Activated naive CD4-positive, alpha-beta T cell treated with anti-CD3 and anti-CD28 coated beads, Interleukin-2, amount 10 ng/mL, durations not matched to agents 7 days and 5 days (primary cell): ENCODE data around the gene TMEM217.

Experiments used
- CTCF ChIA-PET: fragments of 350-600 bp; sonication (Branson Sonifier 250); formaldehyde crosslinking; loops from one replicate; lab custom pipeline; 2021; ENCODE audit warnings: antibody characterized with exemption; lab: Charles Lee
- DNase-seq: peaks from one replicate; pipeline ENCODE4 v3.0.0-alpha.2; 2020
- H3K27ac Mint-ChIP-seq: one replicate; pipeline ENCODE4 v1.8.0; 2021; ENCODE audit warnings: mild to moderate bottlenecking, moderate library complexity, mixed read lengths
- H3K27me3 Mint-ChIP-seq: one replicate; pipeline ENCODE4 v1.8.0; 2021; ENCODE audit warnings: mild to moderate bottlenecking, mixed read lengths
- H3K36me3 Mint-ChIP-seq: one replicate; pipeline ENCODE4 v1.8.0; 2021; ENCODE audit warnings: mixed read lengths
- H3K4me1 Mint-ChIP-seq: one replicate; pipeline ENCODE4 v1.8.0; 2021; ENCODE audit warnings: mixed read lengths
- H3K4me3 Mint-ChIP-seq: one replicate; pipeline ENCODE4 v1.8.0; 2021; ENCODE audit warnings: mild to moderate bottlenecking, moderate library complexity, mixed read lengths
- H3K9me3 Mint-ChIP-seq: one replicate; pipeline ENCODE4 v1.8.0; 2021; ENCODE audit warnings: mixed read lengths

The TMEM217 gene

DNA sequence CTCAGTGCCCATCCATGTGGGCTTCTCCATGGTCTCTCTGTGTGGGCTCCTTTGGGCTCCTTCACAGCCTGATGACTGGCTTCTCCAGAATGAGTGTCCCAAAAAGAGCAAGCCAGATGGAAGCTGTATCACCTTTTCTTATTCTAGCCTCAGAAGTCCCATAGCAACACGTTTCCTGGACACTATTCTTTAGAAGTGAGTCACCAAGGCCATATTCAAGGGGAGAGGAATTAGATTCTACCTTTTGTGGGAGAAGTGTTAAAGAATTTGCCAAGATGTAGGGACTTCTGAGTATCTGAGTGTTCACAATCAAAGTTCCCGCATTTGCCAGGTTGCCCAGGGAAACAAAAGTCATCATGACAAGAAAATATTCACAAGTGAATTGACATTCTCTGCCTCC lies 21.0 kb downstream of the TMEM217 start:
- H3K27me3 Mint-ChIP-seq = peaks cover 7% of the 10 kb centered on the region
- CTCF ChIA-PET = interaction anchor here (1.0 kb wide), 1 partner anchor 77 kb away, joined by 3 read pairs; no protein-coding TSS in a partner anchor
- no peak overlapping the region for H3K4me3 Mint-ChIP-seq
- H3K4me1 Mint-ChIP-seq = peaks cover 16% of the 10 kb centered on the region
- DNase-seq = no peak
- H3K36me3 Mint-ChIP-seq = no peaks in the 10 kb centered on the region
- no peak overlapping the region for H3K27ac Mint-ChIP-seq
- no peaks in the 10 kb centered on the region for H3K9me3 Mint-ChIP-seq

DNA sequence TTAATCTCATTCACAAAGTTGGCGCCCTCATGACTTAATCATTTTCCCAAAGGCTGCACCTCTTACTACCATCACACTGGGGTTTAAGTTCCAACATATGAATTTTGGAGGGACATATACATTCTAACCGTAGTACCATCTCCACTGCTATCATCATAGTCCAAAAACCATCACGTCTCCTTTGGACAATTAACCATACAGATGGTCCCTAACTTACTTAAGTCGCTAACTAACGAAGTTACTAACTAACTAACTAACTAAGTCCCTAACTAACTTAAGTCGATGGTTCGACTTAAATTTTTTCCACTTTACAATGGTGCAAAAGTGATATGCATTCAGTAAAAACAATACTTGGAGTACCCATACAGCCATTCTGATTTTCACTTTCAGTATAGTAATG lies 24.4 kb downstream of the TMEM217 start:
- Mint-ChIP-seq H3K27me3 (peaks cover 7% of the 10 kb centered on the region), H3K4me3 (no peak overlapping the region), H3K27ac (no peak overlapping the region), H3K36me3 (no peaks in the 10 kb centered on the region), H3K4me1 (peaks cover 3% of the 10 kb centered on the region), H3K9me3 (no peaks in the 10 kb centered on the region)
- CTCF ChIA-PET = no interaction called here
- no peak for DNase-seq

DNA sequence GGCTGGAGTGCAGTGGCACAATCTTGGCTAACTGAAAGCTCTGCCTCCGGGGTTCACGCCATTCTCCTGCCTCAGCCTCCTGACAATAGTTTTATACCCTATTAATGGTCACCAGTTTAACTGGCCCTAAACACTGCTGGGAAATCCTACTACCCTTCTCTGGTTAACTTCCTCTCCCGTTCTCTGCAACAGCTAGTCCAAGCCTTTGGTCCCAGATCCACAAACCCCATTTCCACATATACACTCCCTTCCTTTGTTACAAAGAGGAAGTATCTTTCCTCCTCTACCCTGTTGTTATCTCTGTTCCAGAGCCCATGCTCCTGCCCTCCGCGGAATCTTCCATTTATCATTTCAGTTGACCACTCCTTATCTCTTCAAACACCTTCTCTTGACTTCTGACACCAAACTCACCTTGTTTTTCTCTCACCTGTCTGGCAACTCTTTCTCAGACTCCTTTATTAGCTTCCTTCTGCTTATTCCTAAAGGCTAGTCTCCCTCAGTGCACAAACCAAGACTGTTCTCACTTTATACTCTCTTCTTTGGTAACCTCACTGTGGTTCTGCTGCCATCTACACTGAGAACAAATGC lies 25.4 kb downstream of the TMEM217 start:
- peaks cover 7% of the 10 kb centered on the region for H3K27me3 Mint-ChIP-seq
- CTCF ChIA-PET = no interaction called here
- H3K27ac Mint-ChIP-seq = no peak overlapping the region

DNA sequence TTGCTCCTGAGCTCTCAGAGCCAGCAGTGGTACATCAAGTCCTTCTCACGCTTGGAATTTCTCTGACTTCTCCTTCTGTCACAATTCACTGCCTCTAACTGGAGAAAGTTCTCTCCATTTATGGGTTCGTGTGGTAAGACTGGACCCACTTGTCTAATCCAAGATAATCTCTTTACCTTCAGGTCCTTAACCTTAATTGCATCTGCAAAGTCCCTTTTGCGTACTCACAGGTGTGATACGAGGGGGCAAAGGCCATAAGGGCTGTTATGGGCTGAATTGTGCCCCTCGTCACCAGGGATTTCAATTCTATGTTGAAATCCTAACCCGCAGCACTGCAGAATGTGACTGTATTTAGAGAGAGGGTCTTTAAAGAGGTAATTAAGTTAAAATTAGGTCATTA lies 27.8 kb downstream of the TMEM217 start:
- Mint-ChIP-seq H3K27ac (no peak overlapping the region), H3K4me3 (no peak overlapping the region), H3K9me3 (no peaks in the 10 kb centered on the region), H3K36me3 (no peaks in the 10 kb centered on the region), H3K27me3 (peaks cover 7% of the 10 kb centered on the region), H3K4me1 (no peaks in the 10 kb centered on the region)
- CTCF ChIA-PET = no interaction called here
- no peak for DNase-seq

More for the DNA sequence above, 25.4 kb downstream of the TMEM217 start:
- H3K4me3 Mint-ChIP-seq = no peak overlapping the region
- no peaks in the 10 kb centered on the region for H3K9me3 Mint-ChIP-seq
- DNase-seq = no peak
- no peaks in the 10 kb centered on the region for H3K4me1 Mint-ChIP-seq
- no peaks in the 10 kb centered on the region for H3K36me3 Mint-ChIP-seq

DNA sequence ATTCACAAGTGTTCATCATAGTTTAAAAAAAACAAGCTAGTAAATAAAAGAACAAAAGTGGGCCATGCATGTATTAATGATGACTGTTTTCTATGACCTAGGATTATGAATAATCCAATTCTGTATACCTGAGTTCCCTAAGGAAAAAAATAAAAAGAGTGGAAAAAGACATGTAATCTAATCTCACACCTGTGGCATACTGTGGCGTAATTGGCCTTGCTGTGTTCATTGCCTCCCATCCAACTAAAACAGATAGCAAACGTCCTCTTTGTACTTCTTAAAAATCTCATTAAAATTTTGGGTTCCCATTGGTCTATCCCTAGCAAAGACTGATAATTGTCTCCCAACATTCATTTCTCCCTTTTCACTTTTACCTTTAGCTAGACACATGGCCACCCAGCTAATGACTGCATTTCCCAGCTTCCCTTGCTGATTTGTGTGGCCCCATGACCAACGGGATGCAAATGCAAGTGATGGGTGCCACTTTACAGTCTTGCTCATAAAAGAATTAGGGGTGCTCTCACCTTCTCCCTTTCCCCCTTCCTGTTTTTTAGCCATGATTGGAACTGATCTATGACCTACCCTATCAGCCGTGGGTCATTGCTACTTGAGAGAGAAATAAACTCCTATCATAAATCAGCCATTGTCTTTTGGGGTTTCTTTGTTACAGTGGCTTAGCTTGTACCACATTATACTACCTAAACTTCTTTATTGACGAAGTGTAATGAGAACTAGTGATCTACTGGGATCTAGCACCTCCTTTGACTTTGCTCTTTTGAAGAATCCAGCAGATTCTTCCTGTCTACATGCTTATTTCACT lies 32.4 kb downstream of the TMEM217 start:
- Mint-ChIP-seq H3K27me3 (no peaks in the 10 kb centered on the region), H3K4me3 (no peak overlapping the region), H3K36me3 (peaks cover 3% of the 10 kb centered on the region), H3K4me1 (peaks cover 19% of the 10 kb centered on the region), H3K9me3 (no peaks in the 10 kb centered on the region), H3K27ac (no peak overlapping the region)
- no peak for DNase-seq
- CTCF ChIA-PET = interaction anchor here (0.9 to 1.1 kb wide), 2 partner anchors 10 to 90 kb away, joined by 3 read pairs; no protein-coding TSS in a partner anchor

DNA sequence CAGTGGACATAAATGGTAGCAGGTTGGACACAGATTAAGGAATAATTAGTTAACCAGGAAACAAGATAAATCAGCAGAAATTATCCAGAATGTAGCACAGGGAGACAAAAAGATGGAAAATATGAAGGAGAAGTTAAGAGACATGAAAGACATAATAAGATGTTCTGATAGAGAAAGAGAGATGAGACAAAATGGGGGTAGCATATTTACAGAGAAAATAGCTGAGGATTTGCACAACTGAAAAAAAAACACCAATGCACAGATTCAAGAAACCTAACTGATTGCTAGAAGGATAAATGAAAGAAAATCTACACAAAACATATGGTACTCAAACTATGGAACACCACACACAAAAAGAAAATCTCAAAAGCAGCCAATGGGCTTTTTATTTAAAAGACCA lies 35.0 kb downstream of the TMEM217 start:
- Mint-ChIP-seq H3K36me3 (peaks cover 3% of the 10 kb centered on the region), H3K27ac (peak overlapping the region; percentile 35), H3K27me3 (no peaks in the 10 kb centered on the region), H3K9me3 (no peaks in the 10 kb centered on the region), H3K4me3 (peak overlapping the region; percentile 76), H3K4me1 (peaks cover 31% of the 10 kb centered on the region)
- CTCF ChIA-PET = interaction anchor here (0.7 to 4.7 kb wide), 9 partner anchors 13 to 205 kb away, joined by 3 to 18 read pairs (median 4); no protein-coding TSS in a partner anchor
- DNase-seq = no peak

DNA sequence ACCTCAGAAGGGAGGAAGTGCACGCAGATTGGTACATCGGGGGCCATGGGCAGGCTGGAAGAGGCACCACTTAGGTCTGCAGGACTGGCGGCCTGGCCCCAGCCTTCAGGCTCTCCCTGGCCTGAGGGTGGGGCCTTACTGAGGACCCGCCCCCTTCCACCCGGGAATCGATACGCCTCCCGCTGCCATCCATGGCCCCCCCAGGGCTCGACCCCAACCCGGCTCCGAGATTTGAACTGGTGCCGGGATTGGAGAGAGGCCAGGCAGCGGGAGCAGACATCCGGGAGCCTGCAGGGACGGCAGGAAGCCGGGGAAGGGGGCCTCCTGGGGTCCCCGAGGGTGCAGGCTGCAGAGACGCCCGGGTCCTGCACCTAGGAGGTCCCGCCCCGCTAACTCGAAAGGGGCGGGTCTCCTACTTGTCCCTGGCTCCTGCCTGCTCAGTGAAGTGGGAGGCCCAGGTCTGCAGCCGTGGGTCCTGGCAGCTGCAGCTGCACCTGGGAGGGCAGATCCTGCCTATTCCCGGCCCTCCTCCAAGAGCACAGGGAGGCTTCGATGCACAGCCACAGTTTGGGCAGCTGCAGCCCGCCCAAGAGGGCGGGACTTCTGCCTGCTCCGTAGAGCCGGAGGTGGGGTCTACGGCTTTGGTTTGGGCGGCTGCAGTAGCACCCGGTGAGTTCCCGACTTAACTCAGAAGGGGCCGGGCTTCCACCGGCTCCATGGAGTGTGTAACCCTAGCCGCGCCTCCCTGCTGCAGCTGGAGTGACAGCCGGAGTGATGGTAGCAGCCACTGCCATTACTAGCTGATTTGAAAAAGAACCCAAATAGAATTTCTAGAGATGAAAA lies 35.6 kb downstream of the TMEM217 start:
- H3K36me3 Mint-ChIP-seq = peaks cover 3% of the 10 kb centered on the region
- DNase-seq = peak; percentile 88
- CTCF ChIA-PET = interaction anchor here (0.7 to 4.7 kb wide), 12 partner anchors 10 to 205 kb away, joined by 3 to 18 read pairs (median 4); no protein-coding TSS in a partner anchor
- no peaks in the 10 kb centered on the region for H3K27me3 Mint-ChIP-seq
- H3K27ac Mint-ChIP-seq = peak overlapping the region; percentile 77
- H3K9me3 Mint-ChIP-seq = no peaks in the 10 kb centered on the region
- peaks cover 31% of the 10 kb centered on the region for H3K4me1 Mint-ChIP-seq
- H3K4me3 Mint-ChIP-seq = peak overlapping the region; percentile 76

DNA sequence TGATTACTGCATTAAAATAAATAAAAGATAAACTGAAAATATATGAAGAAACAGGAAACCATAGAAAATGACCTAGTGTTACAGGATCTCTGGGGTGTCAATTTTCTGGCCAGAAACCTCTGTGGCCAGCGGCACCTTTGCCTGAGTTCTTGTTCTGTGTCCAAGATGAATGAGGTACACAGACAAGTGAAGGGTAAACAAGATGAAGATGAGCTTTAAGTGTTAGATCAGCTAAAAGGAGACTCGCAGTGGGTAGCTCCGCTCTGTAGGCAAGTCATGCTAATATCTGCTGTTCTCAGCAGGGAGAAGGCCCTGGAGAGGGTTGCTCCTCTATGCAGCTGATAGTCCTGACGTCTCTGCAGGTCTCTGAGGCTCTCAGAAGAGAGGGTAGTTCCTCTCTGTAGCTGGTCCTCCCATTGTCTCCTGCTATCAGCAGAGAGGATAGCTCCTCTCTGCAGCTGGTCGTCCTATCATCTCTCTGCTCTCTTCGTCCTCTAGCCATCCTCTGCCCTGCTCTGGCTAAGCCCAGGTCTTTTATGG lies 36.3 kb downstream of the TMEM217 start:
- Mint-ChIP-seq H3K27me3 (no peaks in the 10 kb centered on the region), H3K4me1 (peaks cover 31% of the 10 kb centered on the region), H3K36me3 (peaks cover 3% of the 10 kb centered on the region), H3K27ac (peak overlapping the region; percentile 77), H3K4me3 (peak overlapping the region; percentile 76), H3K9me3 (no peaks in the 10 kb centered on the region)
- CTCF ChIA-PET = interaction anchor here (0.9 to 4.7 kb wide), 7 partner anchors 9 to 203 kb away, joined by 3 to 18 read pairs (median 4); no protein-coding TSS in a partner anchor
- DNase-seq = no peak

DNA sequence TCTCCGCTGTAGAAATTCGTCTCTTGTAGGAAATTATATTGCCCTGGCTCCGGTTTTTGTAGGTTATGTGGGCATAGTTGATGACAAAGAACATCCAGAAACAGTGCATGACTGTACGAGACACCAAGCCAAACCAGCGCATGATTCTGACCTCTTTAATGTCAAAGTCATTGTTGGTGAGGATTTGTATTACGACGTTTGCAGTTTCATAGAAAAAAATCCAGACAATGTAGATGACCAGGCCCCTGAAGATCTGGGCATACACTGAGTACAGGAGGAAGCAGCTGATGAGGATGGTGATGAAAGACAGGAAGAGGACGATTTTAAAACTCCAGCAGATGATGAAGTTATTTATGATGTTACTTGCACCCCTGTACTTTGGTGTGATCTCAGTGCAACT lies 39.4 kb downstream of the TMEM217 start:
- Mint-ChIP-seq H3K4me3 (no peak overlapping the region), H3K27me3 (no peaks in the 10 kb centered on the region), H3K27ac (no peak overlapping the region), H3K36me3 (peaks cover 3% of the 10 kb centered on the region), H3K4me1 (peaks cover 33% of the 10 kb centered on the region), H3K9me3 (no peaks in the 10 kb centered on the region)
- DNase-seq = no peak
- CTCF ChIA-PET = interaction anchor here (1.0 kb wide), 1 partner anchor 453 kb away, joined by 3 read pairs; no protein-coding TSS in a partner anchor

DNA sequence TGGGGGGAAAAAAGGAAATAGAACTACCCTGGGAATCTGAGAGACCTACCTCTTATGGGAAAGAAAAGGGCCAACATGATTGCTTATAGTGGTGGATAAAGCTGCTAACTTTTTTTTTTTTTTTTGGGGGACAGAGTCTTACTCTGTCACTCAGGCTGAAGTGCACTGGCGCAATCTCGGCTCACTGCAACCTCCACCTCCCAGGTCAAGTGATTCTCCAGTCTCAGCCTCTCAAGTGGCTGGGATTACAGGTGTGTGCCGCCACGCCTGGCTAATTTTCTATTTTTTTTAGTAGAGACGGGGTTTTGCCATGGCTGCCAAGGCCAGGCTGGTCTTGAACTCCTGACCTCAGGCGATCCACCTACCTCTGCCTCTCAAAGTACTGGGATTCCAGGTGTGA lies 39.9 kb downstream of the TMEM217 start:
- CTCF ChIA-PET = interaction anchor here (0.7 to 19.8 kb wide), 2 partner anchors 30 to 193 kb away, joined by 3 to 697 read pairs; no protein-coding TSS in a partner anchor

DNA sequence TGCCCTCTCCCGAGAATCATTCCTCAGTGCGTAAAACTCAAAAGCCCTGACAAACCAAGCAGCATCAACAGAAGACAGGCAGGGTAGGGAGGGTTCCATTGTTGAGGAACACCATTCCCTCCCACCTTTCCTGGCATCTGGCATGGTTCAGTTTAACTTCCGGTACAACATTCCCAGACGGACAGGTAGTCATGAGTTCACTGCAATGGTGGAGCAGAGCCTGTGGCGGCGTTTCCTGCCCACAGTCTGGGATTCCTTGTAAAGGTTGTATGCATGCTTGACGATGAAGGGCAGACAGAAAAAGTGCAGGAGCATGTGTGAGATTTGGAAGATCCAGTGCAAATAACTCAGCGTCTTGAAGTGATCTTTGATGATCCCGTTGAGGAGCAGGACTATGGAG lies 45.7 kb downstream of the TMEM217 start:
- DNase-seq = no peak
- Mint-ChIP-seq H3K27ac (no peak overlapping the region), H3K36me3 (peaks cover 4% of the 10 kb centered on the region), H3K4me1 (peaks cover 39% of the 10 kb centered on the region), H3K27me3 (no peaks in the 10 kb centered on the region), H3K4me3 (no peak overlapping the region), H3K9me3 (no peaks in the 10 kb centered on the region)
- CTCF ChIA-PET = interaction anchor here (0.7 to 19.8 kb wide), 6 partner anchors 9 to 446 kb away, joined by 3 to 697 read pairs (median 107); partner anchors contain the start of gene PIM1

More for the DNA sequence above, 39.9 kb downstream of the TMEM217 start:
- peaks cover 32% of the 10 kb centered on the region for H3K4me1 Mint-ChIP-seq
- H3K9me3 Mint-ChIP-seq = no peaks in the 10 kb centered on the region
- H3K27ac Mint-ChIP-seq = no peak overlapping the region
- no peak overlapping the region for H3K4me3 Mint-ChIP-seq
- no peaks in the 10 kb centered on the region for H3K27me3 Mint-ChIP-seq
- H3K36me3 Mint-ChIP-seq = peaks cover 3% of the 10 kb centered on the region
- no peak for DNase-seq

DNA sequence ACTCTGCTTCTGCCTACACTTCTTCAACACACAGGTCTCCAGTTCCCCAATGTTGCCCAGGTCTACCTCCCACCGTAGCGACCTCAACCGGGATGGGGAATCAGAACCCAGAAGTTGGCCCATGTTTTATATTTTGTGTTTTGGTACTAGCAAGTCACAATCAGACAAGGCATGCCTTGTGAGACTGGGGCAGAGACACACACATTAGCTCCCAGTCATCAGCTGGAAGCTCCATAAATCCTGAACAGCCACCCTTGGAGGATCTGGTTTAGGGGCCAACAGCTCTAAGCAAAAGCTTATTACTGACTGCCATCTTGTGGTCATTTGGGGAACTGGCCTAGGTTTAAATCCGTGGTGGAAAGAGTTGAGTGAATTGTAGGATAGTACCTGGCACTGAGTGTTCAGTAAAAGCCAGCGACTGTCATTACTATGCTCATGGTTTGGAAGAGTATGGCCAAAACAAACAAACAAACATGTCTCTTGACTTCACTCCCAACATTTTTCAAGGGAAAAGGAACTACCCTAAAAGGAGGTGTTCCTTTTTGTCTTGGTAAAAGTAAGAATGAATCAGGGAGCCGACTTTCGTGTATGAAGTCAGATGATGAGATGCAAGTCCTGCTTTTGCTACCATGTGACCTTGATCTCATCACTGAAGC lies 47.5 kb downstream of the TMEM217 start:
- Mint-ChIP-seq H3K27me3 (no peaks in the 10 kb centered on the region), H3K9me3 (no peaks in the 10 kb centered on the region), H3K4me3 (peak overlapping the region; percentile 58), H3K27ac (peak overlapping the region; percentile 95), H3K36me3 (peaks cover 4% of the 10 kb centered on the region), H3K4me1 (peaks cover 54% of the 10 kb centered on the region)
- CTCF ChIA-PET = interaction anchor here (0.6 to 19.8 kb wide), 16 partner anchors 10 to 225 kb away, joined by 3 to 697 read pairs (median 5); partner anchors contain the start of genes MTCH1, PIM1, TBC1D22B and TMEM217
- DNase-seq = peak; percentile 88
